Nephron progenitor cell (in vitro differentiated cells): Measurements from ENCODE around the gene CRTAP.

Source experiments
- DNase-seq: peaks from one replicate; pipeline ENCODE4 v3.0.0; 2021
- H3K27ac Mint-ChIP-seq: 2 replicates; pipeline ENCODE4 v1.8.0; 2021; ENCODE audit warnings: mild to moderate bottlenecking, moderate library complexity, mixed read lengths
- H3K27me3 Mint-ChIP-seq: 2 replicates; pipeline ENCODE4 v1.8.0; 2021; ENCODE audit warnings: mild to moderate bottlenecking, low read depth, mixed read lengths; ENCODE audit not compliant: poor library complexity
- H3K36me3 Mint-ChIP-seq: 2 replicates; pipeline ENCODE4 v1.8.0; 2021; ENCODE audit warnings: low read depth, mixed read lengths
- H3K4me1 Mint-ChIP-seq: 2 replicates; pipeline ENCODE4 v1.8.0; 2021; ENCODE audit warnings: mixed read lengths
- H3K4me3 Mint-ChIP-seq: 2 replicates; pipeline ENCODE4 v1.8.0; 2021; ENCODE audit warnings: mild to moderate bottlenecking, moderate library complexity, mixed read lengths
- H3K9me3 Mint-ChIP-seq: 2 replicates; pipeline ENCODE4 v1.8.0; 2021; ENCODE audit warnings: mild to moderate bottlenecking, moderate library complexity, mixed read lengths
- CTCF ChIP-seq: fragments of 200-600 bp; sonication (generic); IDR thresholded peaks from 2 replicates; pipeline ENCODE4 v1.5.0; 2021; ENCODE audit warnings: antibody characterized with exemption

CRTAP gene

GRCh38 chr3:33166095-33166494, 52.3 kb downstream of the CRTAP start:
- H3K36me3 Mint-ChIP-seq, result no peaks in the 10 kb centered on the region
- H3K4me1 Mint-ChIP-seq, result peaks cover 27% of the 10 kb centered on the region
- H3K27ac Mint-ChIP-seq, result no peak overlapping the region
- H3K4me3 Mint-ChIP-seq, result no peak overlapping the region
- H3K9me3 Mint-ChIP-seq, result no peaks in the 10 kb centered on the region
- DNase-seq, result no peak
- H3K27me3 Mint-ChIP-seq, result peaks cover 6% of the 10 kb centered on the region
- no peak for TF ChIP-seq CTCF

DNA sequence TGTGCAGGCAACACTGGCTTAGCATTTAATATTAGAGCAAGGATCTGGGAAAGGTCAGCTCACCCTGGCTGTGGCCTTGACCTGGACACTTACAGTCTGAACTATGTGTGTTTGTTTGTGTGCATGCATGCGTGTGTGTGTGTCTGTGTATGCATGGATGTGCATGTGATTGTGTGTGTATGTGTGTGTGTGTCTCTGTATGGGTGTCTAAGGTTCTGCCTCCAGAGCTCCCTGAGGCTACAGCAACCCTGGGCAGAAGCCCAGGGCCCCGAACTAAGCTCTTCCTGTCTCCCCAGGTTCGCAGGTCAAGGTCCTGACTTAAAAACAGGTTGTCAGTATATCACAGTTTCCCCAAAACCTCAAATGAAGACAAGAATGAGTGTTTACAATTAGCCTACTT, 53.5 kb downstream of the CRTAP start:
- no peaks in the 10 kb centered on the region for H3K9me3 Mint-ChIP-seq

GRCh38 chr3:33167716-33168336, 54.0 kb downstream of the CRTAP start:
- Mint-ChIP-seq H3K27me3 (peaks cover 6% of the 10 kb centered on the region), H3K9me3 (no peaks in the 10 kb centered on the region), H3K27ac (peak overlapping the region; percentile 7), H3K4me3 (no peak overlapping the region), H3K4me1 (peaks cover 31% of the 10 kb centered on the region), H3K36me3 (no peaks in the 10 kb centered on the region)
- no peak for TF ChIP-seq CTCF
- no peak for DNase-seq

More for the DNA sequence above, 53.5 kb downstream of the CRTAP start:
- DNase-seq, result no peak
- no peak for TF ChIP-seq CTCF
- peaks cover 32% of the 10 kb centered on the region for H3K4me1 Mint-ChIP-seq
- no peaks in the 10 kb centered on the region for H3K36me3 Mint-ChIP-seq
- H3K4me3 Mint-ChIP-seq, result no peak overlapping the region
- peak overlapping the region; percentile 7 for H3K27ac Mint-ChIP-seq
- peaks cover 6% of the 10 kb centered on the region for H3K27me3 Mint-ChIP-seq

- no peak overlapping the region for H3K27ac Mint-ChIP-seq
- no peak overlapping the region for H3K4me3 Mint-ChIP-seq
- H3K4me1 Mint-ChIP-seq, result peaks cover 28% of the 10 kb centered on the region
- TF ChIP-seq CTCF, result no peak
- no peak for DNase-seq
- H3K27me3 Mint-ChIP-seq, result peaks cover 6% of the 10 kb centered on the region
- no peaks in the 10 kb centered on the region for H3K36me3 Mint-ChIP-seq
- H3K9me3 Mint-ChIP-seq, result no peaks in the 10 kb centered on the region
Observed at GRCh38 chr3:33170531-33170930, 56.7 kb downstream of the CRTAP start.

GRCh38 chr3:33171580-33171979, 57.8 kb downstream of the CRTAP start:
- Mint-ChIP-seq H3K4me3 (no peak overlapping the region), H3K4me1 (peaks cover 28% of the 10 kb centered on the region), H3K27me3 (peaks cover 6% of the 10 kb centered on the region), H3K9me3 (no peaks in the 10 kb centered on the region), H3K27ac (peak overlapping the region; percentile 41), H3K36me3 (no peaks in the 10 kb centered on the region)
- no peak for DNase-seq
- no peak for TF ChIP-seq CTCF

GRCh38 chr3:33173103-33173502, 59.3 kb downstream of the CRTAP start:
- peaks cover 3% of the 10 kb centered on the region for H3K27me3 Mint-ChIP-seq
- H3K9me3 Mint-ChIP-seq, result peaks cover 4% of the 10 kb centered on the region
- no peak for TF ChIP-seq CTCF
- H3K36me3 Mint-ChIP-seq, result no peaks in the 10 kb centered on the region
- peaks cover 18% of the 10 kb centered on the region for H3K4me1 Mint-ChIP-seq
- DNase-seq, result no peak
- H3K4me3 Mint-ChIP-seq, result no peak overlapping the region
- H3K27ac Mint-ChIP-seq, result no peak overlapping the region
